HEK293T (cell line): ENCODE data around the gene REN.

Experiments
- ELF4 ChIP-seq: fragments of 450-650 bp; IDR thresholded peaks from 2 replicates; pipeline ENCODE4 v1.6.1; 2017; ENCODE audit warnings: antibody characterized with exemption
- FOXA1 ChIP-seq: fragments of 450-650 bp; IDR thresholded peaks from 2 replicates; pipeline ENCODE4 v1.6.1; 2016; ENCODE audit warnings: mild to moderate bottlenecking
- FOXK2 ChIP-seq: fragments of 450-650 bp; IDR thresholded peaks from 2 replicates; pipeline ENCODE4 v1.6.1; 2016; ENCODE audit warnings: mild to moderate bottlenecking
- NFRKB ChIP-seq: fragments of 450-650 bp; IDR thresholded peaks from 2 replicates; pipeline ENCODE4 v1.6.1; 2016; ENCODE audit warnings: mild to moderate bottlenecking, moderate library complexity
- PKNOX1 ChIP-seq: fragments of 450-650 bp; IDR thresholded peaks from 2 replicates; pipeline ENCODE4 v1.6.1; 2016
- SP1 ChIP-seq: fragments of 450-650 bp; IDR thresholded peaks from 2 replicates; pipeline ENCODE4 v1.6.1; 2017
- SUZ12 ChIP-seq: fragments of 450-650 bp; IDR thresholded peaks from 2 replicates; pipeline ENCODE4 v1.6.1; 2016; ENCODE audit warnings: mild to moderate bottlenecking

- TF ChIP-seq SUZ12 (no peak), FOXA1 (no peak), FOXK2 (no peak), ELF4 (no peak), SP1 (no peak), NFRKB (no peak), PKNOX1 (no peak)
Observed at GRCh38 chr1:204203206-204203767, 37.1 kb upstream of the REN start.
